OCI-LY1 (cell line): ENCODE data around the gene OR51L1.

Experiments used
- H2AFZ ChIP-seq: fragments of 200-600 bp; sonication (generic), shearing (Covaris generic); 2 replicates; pipeline ENCODE4 v1.6.0; 2014; ENCODE audit warnings: antibody characterized with exemption, mild to moderate bottlenecking, low read length
- H3F3A ChIP-seq: fragments of 200-600 bp; sonication (generic), shearing (Covaris generic); 2 replicates; pipeline ENCODE4 v1.6.0; 2014; ENCODE audit warnings: mild to moderate bottlenecking, antibody characterized with exemption, low read length, moderate library complexity; ENCODE audit not compliant: insufficient read depth
- H3K27ac ChIP-seq: fragments of 200-600 bp; sonication (generic); 2 replicates; pipeline ENCODE4 v1.5.1; 2014; ENCODE audit warnings: low read length, mixed run types, mild to moderate bottlenecking, low read depth; ENCODE audit not compliant: poor library complexity, severe bottlenecking
- H3K27me3 ChIP-seq: fragments of 200-600 bp; sonication (generic); 2 replicates; pipeline ENCODE4 v1.6.0; 2014; ENCODE audit warnings: antibody characterized with exemption, mild to moderate bottlenecking, low read length, moderate library complexity; ENCODE audit not compliant: insufficient read depth
- H3K36me3 ChIP-seq: fragments of 200-600 bp; sonication (generic); 2 replicates; pipeline ENCODE4 v1.6.1; 2014; ENCODE audit warnings: mild to moderate bottlenecking, antibody characterized with exemption, low read length, moderate library complexity, mixed read lengths; ENCODE audit not compliant: insufficient read depth
- H3K4me1 ChIP-seq: fragments of 200-600 bp; sonication (generic); 2 replicates; pipeline ENCODE4 v1.5.1; 2014; ENCODE audit warnings: mild to moderate bottlenecking, low read length, moderate library complexity; ENCODE audit not compliant: insufficient read depth, severe bottlenecking
- H3K4me2 ChIP-seq: fragments of 200-600 bp; sonication (generic), shearing (Covaris generic); 2 replicates; pipeline ENCODE4 v1.6.1; 2014; ENCODE audit warnings: low read length
- H3K4me3 ChIP-seq: fragments of 200-600 bp; sonication (generic); 2 replicates; pipeline ENCODE4 v1.5.1; 2014; ENCODE audit warnings: low read length, low read depth, mild to moderate bottlenecking, mixed read lengths; ENCODE audit not compliant: poor library complexity, severe bottlenecking
- H3K79me2 ChIP-seq: fragments of 200-600 bp; shearing (Covaris generic); 2 replicates; pipeline ENCODE4 v1.6.1; 2016; ENCODE audit warnings: mixed run types, low read length, mixed read lengths; ENCODE audit not compliant: insufficient read depth
- H3K9ac ChIP-seq: fragments of 200-600 bp; sonication (generic), shearing (Covaris generic); 2 replicates; pipeline ENCODE4 v1.6.1; 2014; ENCODE audit warnings: mild to moderate bottlenecking, low read length, mixed read lengths
- H3K9me2 ChIP-seq: fragments of 200-600 bp; sonication (generic), shearing (Covaris generic); 2 replicates; pipeline ENCODE4 v1.6.1; 2014; ENCODE audit warnings: low read depth, mild to moderate bottlenecking, low read length, mixed read lengths
- H3K9me3 ChIP-seq: fragments of 200-600 bp; shearing (Covaris generic); 2 replicates; pipeline ENCODE4 v1.6.1; 2014; ENCODE audit warnings: low read length, mixed read lengths
- H4K20me1 ChIP-seq: fragments of 200-600 bp; sonication (generic), shearing (Covaris generic); 2 replicates; pipeline ENCODE4 v1.6.0; 2016; ENCODE audit warnings: mild to moderate bottlenecking, low read length; ENCODE audit not compliant: insufficient read depth
- EZH2 ChIP-seq: fragments of 200-600 bp; sonication (generic), shearing (Covaris generic); IDR thresholded peaks from 2 replicates; pipeline ENCODE4 v1.8.0; 2017; ENCODE audit warnings: borderline replicate concordance, mixed run types, mild to moderate bottlenecking, antibody characterized with exemption, low read length, moderate library complexity, mixed read lengths
- TF ChIP-seq, protein P1 (sequence below): fragments of 200-600 bp; sonication (generic), shearing (Covaris generic); IDR thresholded peaks from 2 replicates; pipeline ENCODE4 v1.5.1; 2017; ENCODE audit warnings: mild to moderate bottlenecking, antibody characterized with exemption, low read length, moderate library complexity, mixed read lengths

OR51L1 gene

DNA sequence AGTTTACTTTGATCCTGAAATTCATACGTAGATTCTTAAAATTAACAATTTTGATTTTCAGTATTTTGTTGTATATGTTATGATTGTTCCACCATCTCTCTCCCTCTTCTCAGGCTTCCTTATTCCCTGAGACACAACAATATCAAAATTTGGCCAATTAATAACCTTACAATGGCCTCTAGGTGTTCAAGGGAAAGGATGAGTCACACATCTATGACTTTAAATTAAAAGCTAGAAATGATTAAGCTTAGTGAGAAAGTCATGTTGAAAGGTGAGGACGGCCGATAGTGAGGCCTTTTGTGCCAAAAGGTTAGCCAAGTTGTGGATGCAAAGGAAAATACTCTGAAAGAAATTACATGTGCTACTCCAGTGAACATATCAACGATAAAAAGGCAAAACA is 46.2 kb downstream of the OR51L1 start:
- TF ChIP-seq, protein P1, sequence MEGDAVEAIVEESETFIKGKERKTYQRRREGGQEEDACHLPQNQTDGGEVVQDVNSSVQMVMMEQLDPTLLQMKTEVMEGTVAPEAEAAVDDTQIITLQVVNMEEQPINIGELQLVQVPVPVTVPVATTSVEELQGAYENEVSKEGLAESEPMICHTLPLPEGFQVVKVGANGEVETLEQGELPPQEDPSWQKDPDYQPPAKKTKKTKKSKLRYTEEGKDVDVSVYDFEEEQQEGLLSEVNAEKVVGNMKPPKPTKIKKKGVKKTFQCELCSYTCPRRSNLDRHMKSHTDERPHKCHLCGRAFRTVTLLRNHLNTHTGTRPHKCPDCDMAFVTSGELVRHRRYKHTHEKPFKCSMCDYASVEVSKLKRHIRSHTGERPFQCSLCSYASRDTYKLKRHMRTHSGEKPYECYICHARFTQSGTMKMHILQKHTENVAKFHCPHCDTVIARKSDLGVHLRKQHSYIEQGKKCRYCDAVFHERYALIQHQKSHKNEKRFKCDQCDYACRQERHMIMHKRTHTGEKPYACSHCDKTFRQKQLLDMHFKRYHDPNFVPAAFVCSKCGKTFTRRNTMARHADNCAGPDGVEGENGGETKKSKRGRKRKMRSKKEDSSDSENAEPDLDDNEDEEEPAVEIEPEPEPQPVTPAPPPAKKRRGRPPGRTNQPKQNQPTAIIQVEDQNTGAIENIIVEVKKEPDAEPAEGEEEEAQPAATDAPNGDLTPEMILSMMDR: no peak
- TF ChIP-seq EZH2: no peak
- Histone ChIP-seq H3F3A (no peaks in the 10 kb centered on the region), H3K4me2 (no peak overlapping the region), H3K9ac (no peak overlapping the region), H3K9me2 (no peaks in the 10 kb centered on the region), H3K4me3 (no peak overlapping the region), H3K36me3 (no peaks in the 10 kb centered on the region), H3K9me3 (no peaks in the 10 kb centered on the region), H2AFZ (no peak overlapping the region), H3K27ac (no peak overlapping the region), H3K27me3 (no peaks in the 10 kb centered on the region), H4K20me1 (no peaks in the 10 kb centered on the region), H3K4me1 (no peaks in the 10 kb centered on the region), H3K79me2 (no peaks in the 10 kb centered on the region)

- H3K4me3 ChIP-seq: no peak overlapping the region
- no peaks in the 10 kb centered on the region for H3K79me2 ChIP-seq
- H3K27me3 ChIP-seq: no peaks in the 10 kb centered on the region
- H3K27ac ChIP-seq: no peak overlapping the region
- H3K4me2 ChIP-seq: no peak overlapping the region
- no peaks in the 10 kb centered on the region for H3K36me3 ChIP-seq
- no peaks in the 10 kb centered on the region for H3K4me1 ChIP-seq
- TF ChIP-seq, protein P1: no peak
- TF ChIP-seq EZH2: no peak
- no peaks in the 10 kb centered on the region for H3K9me2 ChIP-seq
- no peak overlapping the region for H2AFZ ChIP-seq
- no peaks in the 10 kb centered on the region for H3K9me3 ChIP-seq
- no peaks in the 10 kb centered on the region for H3F3A ChIP-seq
- H4K20me1 ChIP-seq: no peaks in the 10 kb centered on the region
- H3K9ac ChIP-seq: no peak overlapping the region
Measured at GRCh38 chr11:5042091-5042490, 47.4 kb downstream of the OR51L1 start.

GRCh38 chr11:5043380-5043779 is 48.7 kb downstream of the OR51L1 start:
- Histone ChIP-seq H3K27me3 (no peaks in the 10 kb centered on the region), H3K9me3 (no peaks in the 10 kb centered on the region), H4K20me1 (no peaks in the 10 kb centered on the region), H2AFZ (no peak overlapping the region), H3K27ac (no peak overlapping the region), H3K79me2 (no peaks in the 10 kb centered on the region), H3K9ac (no peak overlapping the region), H3K4me3 (no peak overlapping the region), H3F3A (no peaks in the 10 kb centered on the region), H3K4me1 (no peaks in the 10 kb centered on the region), H3K4me2 (no peak overlapping the region), H3K36me3 (no peaks in the 10 kb centered on the region), H3K9me2 (no peaks in the 10 kb centered on the region)
- TF ChIP-seq EZH2: no peak
- TF ChIP-seq, protein P1: no peak
